HEK293T (cell line): ENCODE data around the gene PIWIL1.

ENCODE experiments used
- FOXM1 ChIP-seq: fragments of 450-650 bp; IDR thresholded peaks from 2 replicates; pipeline ENCODE4 v1.6.1; 2017; ENCODE audit warnings: mild to moderate bottlenecking, borderline replicate concordance
- SP1 ChIP-seq: fragments of 450-650 bp; IDR thresholded peaks from 2 replicates; pipeline ENCODE4 v1.6.1; 2017

DNA sequence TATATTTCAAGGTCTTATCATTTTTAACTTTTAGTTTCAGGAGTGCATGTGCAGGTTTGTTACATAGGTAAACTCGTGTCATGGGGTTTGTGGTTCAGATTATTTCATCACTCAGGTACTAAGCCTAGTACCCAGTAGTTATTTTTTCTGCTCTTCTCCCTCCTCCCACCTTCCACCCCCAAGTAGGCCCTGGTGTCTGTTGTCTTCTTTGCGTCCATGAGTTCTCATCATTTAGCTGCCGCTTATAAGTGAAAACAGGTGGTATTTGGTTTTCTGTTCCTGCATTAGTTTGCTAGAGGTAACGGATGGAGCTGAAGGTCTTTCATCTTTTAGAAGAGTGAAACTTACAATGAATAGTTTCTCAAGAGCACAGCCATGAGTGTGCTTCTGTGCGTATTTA, 24.4 kb downstream of the PIWIL1 start:
- no peak for TF ChIP-seq FOXM1
- TF ChIP-seq SP1 = no peak
